Suppressor macrophage treated with lipopolysaccharide for 4 hours (primary cell): Measurements from ENCODE around the gene CSNK1G2.

Experiments used
- DNase-seq: peaks from one replicate; pipeline ENCODE4 v3.0.0-alpha.2; 2020

The CSNK1G2 gene

GRCh38 chr19:2026770-2027169, 85.8 kb downstream of the CSNK1G2 start:
- no peak for DNase-seq

- no peak for DNase-seq
Observed at GRCh38 chr19:2027361-2027760, 86.4 kb downstream of the CSNK1G2 start.
